Stimulated activated CD8-positive, alpha-beta memory T cell treated with anti-CD3 and anti-CD28 coated beads, Interleukin-15, amount 100 ng/mL, for 24 hours (primary cell): ENCODE data around the gene TRIM58.

Experiments
- DNase-seq: peaks from one replicate; pipeline ENCODE4 v3.0.0-alpha.2; 2020; ENCODE audit warnings: low read depth

The TRIM58 gene

GRCh38 chr1:247895163-247895637, 38.2 kb downstream of the TRIM58 start, which contains the start of gene OR2W3:
OR2W3 (plus strand) TSS chr1:247895587; CDS start chr1:247895587, 0 bp downstream.
- no peak for DNase-seq

GRCh38 chr1:247895976-247896375, 39.0 kb downstream of the TRIM58 start:
- DNase-seq = no peak

- DNase-seq = no peak
Measured at GRCh38 chr1:247904122-247904521, 47.1 kb downstream of the TRIM58 start.

- DNase-seq = no peak
Measured at GRCh38 chr1:247905181-247905580, 48.2 kb downstream of the TRIM58 start.

DNA sequence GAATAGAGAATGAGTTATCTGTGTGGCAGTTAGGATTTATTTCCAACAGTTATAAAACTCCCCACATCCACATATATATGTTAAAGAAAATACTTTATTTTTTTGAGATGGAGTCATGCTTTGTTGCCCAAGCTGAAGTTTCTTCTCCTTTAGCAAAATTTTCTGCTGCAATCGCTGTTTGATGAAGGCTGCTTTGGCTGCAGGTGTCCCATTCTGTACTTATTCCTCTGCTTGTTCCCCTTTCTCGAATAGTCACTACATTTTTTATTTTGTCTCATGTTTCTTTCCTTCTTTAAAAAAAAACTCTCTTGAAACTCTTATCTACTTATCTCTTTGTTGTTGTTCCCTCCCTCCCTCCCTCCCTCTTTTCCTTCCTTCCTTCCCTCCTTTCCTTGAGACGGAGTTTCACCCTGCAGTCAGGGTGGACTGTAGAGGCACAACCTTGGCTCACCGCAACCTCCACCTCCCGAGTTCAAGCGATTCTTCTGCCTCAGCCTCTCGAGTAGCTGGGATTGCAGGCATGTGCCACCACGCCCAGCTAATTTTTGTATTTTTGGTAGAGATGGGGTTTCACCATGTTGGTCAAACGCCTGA, 49.0 kb downstream of the TRIM58 start:
- no peak for DNase-seq

GRCh38 chr1:247906504-247907047, 49.6 kb downstream of the TRIM58 start:
- no peak for DNase-seq

GRCh38 chr1:247908766-247909165, 51.8 kb downstream of the TRIM58 start:
- no peak for DNase-seq

- DNase-seq = no peak
Measured at GRCh38 chr1:247913786-247914185, 56.8 kb downstream of the TRIM58 start.

DNA sequence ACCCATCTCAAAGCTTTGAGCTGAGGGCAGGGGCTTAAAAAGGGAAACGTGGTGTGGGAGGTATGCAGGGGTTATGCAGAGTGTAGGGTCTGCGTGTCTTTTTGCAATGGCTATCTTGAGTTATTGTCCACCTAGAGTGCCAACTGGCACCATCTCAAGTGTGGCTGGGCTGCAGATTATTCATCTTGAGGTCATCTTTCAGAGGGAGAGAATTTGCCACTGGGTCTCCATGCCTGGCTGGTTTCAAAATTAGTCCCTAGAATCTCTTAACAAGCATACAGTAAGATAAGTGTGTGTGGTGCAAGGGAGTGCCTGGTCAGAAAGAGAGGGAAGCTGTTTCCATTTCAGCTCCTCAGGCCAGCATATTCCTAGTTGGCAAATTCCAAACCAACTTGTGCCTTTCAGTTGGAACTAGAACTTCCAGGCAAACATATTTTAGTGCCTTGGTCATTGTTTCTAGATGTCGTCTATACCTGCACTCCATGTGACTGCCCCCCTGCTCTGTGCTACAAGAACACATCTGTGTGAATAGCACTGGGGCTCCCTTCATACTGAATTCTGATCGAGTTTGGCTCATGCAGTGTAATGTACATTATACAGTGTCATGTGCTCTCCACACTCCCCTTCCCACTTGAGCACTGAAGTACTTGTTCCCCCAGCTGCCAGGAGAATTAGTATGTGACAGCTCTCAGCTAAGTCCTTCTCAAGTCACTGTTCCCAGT, 58.1 kb downstream of the TRIM58 start:
- no peak for DNase-seq

DNA sequence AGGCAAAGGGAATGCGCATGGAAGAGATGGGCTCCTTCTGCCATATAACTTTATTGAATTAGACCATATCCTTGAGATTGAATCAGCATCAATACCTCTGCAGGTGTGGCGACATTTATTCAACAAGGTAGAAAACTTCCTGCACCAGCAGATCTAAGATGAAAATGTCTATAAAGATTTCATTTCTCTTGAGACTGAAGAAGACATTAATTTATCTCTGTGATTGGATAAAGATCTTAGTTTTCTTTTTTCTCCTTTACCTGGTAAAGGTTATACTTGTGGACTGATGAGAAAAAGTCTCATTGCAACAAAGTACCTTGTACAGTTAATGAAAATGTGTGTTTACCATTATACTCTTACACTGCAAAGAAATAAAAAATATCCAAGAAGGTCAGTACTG, 63.0 kb downstream of the TRIM58 start, which contains the start of gene OR2T8:
Gene OR2T8, plus strand, starts transcription at position 301 of the 400 bp plus-strand sequence. CDS start 766 bp downstream, outside the sequence.
- no peak for DNase-seq

DNA sequence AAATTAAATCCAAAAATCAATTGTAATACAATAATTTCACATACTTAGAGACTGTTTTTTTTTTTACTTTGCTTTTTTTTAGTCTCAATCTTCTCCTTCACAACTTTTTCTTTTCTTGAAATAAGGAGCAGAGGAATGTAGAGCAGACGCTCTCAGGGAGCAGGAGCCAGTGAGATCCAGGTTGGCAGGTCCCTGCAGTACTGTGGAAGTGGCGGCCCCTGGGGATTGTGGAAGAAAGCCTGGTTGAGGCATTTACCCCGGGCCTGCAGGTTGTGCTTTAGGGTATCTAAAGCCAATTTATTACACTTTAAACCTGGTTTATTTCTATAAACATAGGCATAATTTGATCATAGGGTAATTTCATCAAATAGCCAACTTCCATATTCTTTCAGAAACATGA, 67.0 kb downstream of the TRIM58 start:
- no peak for DNase-seq

GRCh38 chr1:247924868-247925267, 67.9 kb downstream of the TRIM58 start, which contains the start of gene OR2AJ1:
OR2AJ1 (plus strand) TSS chr1:247924889; CDS start chr1:247933769, 8,880 bp downstream.
- DNase-seq = no peak
